DOHH2 (cell line): Measurements from ENCODE around the gene ZNF627.
"Not testable (repeated sequence)": the region's sequence is repeated elsewhere in the genome, so short reads cannot be mapped to it uniquely, and the experiment has no call there.

ENCODE experiments used
- H3F3A ChIP-seq: fragments of 200-600 bp; sonication (generic), shearing (Covaris generic); 2 replicates; pipeline ENCODE4 v1.6.0; 2016; ENCODE audit warnings: antibody characterized with exemption, mild to moderate bottlenecking; ENCODE audit not compliant: control insufficient read depth, insufficient read depth
- H3K27ac ChIP-seq: fragments of 200-600 bp; sonication (generic); 2 replicates; pipeline ENCODE4 v1.5.1; 2014; ENCODE audit warnings: low read depth, mild to moderate bottlenecking, low read length, moderate library complexity
- H3K27me3 ChIP-seq: fragments of 200-600 bp; sonication (generic); 2 replicates; pipeline ENCODE4 v1.6.1; 2014; ENCODE audit warnings: mild to moderate bottlenecking, low read length, mixed read lengths; ENCODE audit not compliant: control insufficient read depth
- H3K36me3 ChIP-seq: fragments of 200-600 bp; sonication (generic); 2 replicates; pipeline ENCODE4 v1.6.1; 2014; ENCODE audit warnings: mild to moderate bottlenecking, low read length, moderate library complexity, mixed read lengths; ENCODE audit not compliant: control insufficient read depth
- H3K4me1 ChIP-seq: fragments of 200-600 bp; sonication (generic); 2 replicates; pipeline ENCODE4 v1.6.1; 2014; ENCODE audit warnings: mild to moderate bottlenecking, low read length, mixed read lengths; ENCODE audit not compliant: control insufficient read depth
- H3K4me2 ChIP-seq: fragments of 200-600 bp; sonication (generic); 2 replicates; pipeline ENCODE4 v1.6.0; 2014; ENCODE audit warnings: mild to moderate bottlenecking, low read length, moderate library complexity
- H3K4me3 ChIP-seq: fragments of 200-600 bp; sonication (generic); 2 replicates; pipeline ENCODE4 v1.5.1; 2014; ENCODE audit warnings: mild to moderate bottlenecking, low read length, mixed read lengths
- H3K79me2 ChIP-seq: fragments of 200-600 bp; sonication (generic); 2 replicates; pipeline ENCODE4 v1.6.1; 2014; ENCODE audit warnings: mild to moderate bottlenecking, low read length, mixed read lengths; ENCODE audit not compliant: control insufficient read depth
- H3K9me2 ChIP-seq: fragments of 200-600 bp; sonication (generic); replicated peaks from 2 replicates; pipeline ENCODE4 v1.6.1; 2014; ENCODE audit warnings: mild to moderate bottlenecking, low read length, mixed read lengths; ENCODE audit not compliant: control insufficient read depth
- H3K9me3 ChIP-seq: fragments of 200-600 bp; sonication (generic); 2 replicates; pipeline ENCODE4 v1.6.1; 2014; ENCODE audit warnings: antibody characterized with exemption, low read length, mixed read lengths; ENCODE audit not compliant: control insufficient read depth, insufficient read depth
- H4K20me1 ChIP-seq: fragments of 200-600 bp; sonication (generic); 2 replicates; pipeline ENCODE4 v1.6.0; 2014; ENCODE audit warnings: low read depth, mild to moderate bottlenecking, antibody characterized with exemption, low read length, moderate library complexity; ENCODE audit not compliant: control insufficient read depth, insufficient read depth
- EZH2phosphoT487 ChIP-seq: fragments of 200-600 bp; sonication (generic); IDR thresholded peaks from 2 replicates; pipeline ENCODE4 v1.6.1; 2017; ENCODE audit warnings: borderline replicate concordance, mild to moderate bottlenecking, antibody characterized with exemption, low read length, moderate library complexity, mixed read lengths
- TF ChIP-seq, protein P1 (sequence below): fragments of 200-600 bp; sonication (generic); IDR thresholded peaks from one replicate; pipeline ENCODE4 v1.5.1; 2014; ENCODE audit warnings: antibody characterized with exemption, mild to moderate bottlenecking, low read depth, low read length; ENCODE audit not compliant: poor library complexity, severe bottlenecking

The ZNF627 gene

GRCh38 chr19:11558881-11559828 lies 38.1 kb upstream of the ZNF627 start, which contains the start of gene ELOF1:
TSS of gene ELOF1 (minus strand) at chr19:11559230. CDS start at chr19:11554347, 4,883 bp downstream.
- H3F3A ChIP-seq, result peaks cover 9% of the 10 kb centered on the region
- H3K36me3 ChIP-seq, result peaks cover 21% of the 10 kb centered on the region
- H3K27me3 ChIP-seq, result no peaks in the 10 kb centered on the region
- no peaks in the 10 kb centered on the region for H3K9me2 ChIP-seq
- H3K4me3 ChIP-seq, result peak within 1 kb of the TSS; percentile 87
- H4K20me1 ChIP-seq, result peaks cover 7% of the 10 kb centered on the region
- peak within 1 kb of the TSS; percentile 63 for H3K27ac ChIP-seq
- H3K79me2 ChIP-seq, result peaks cover 69% of the 10 kb centered on the region
- no peaks in the 10 kb centered on the region for H3K9me3 ChIP-seq
- peaks cover 55% of the 10 kb centered on the region for H3K4me1 ChIP-seq
- H3K4me2 ChIP-seq, result peak within 1 kb of the TSS; percentile 87
- TF ChIP-seq, protein P1, sequence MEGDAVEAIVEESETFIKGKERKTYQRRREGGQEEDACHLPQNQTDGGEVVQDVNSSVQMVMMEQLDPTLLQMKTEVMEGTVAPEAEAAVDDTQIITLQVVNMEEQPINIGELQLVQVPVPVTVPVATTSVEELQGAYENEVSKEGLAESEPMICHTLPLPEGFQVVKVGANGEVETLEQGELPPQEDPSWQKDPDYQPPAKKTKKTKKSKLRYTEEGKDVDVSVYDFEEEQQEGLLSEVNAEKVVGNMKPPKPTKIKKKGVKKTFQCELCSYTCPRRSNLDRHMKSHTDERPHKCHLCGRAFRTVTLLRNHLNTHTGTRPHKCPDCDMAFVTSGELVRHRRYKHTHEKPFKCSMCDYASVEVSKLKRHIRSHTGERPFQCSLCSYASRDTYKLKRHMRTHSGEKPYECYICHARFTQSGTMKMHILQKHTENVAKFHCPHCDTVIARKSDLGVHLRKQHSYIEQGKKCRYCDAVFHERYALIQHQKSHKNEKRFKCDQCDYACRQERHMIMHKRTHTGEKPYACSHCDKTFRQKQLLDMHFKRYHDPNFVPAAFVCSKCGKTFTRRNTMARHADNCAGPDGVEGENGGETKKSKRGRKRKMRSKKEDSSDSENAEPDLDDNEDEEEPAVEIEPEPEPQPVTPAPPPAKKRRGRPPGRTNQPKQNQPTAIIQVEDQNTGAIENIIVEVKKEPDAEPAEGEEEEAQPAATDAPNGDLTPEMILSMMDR, result peak; percentile 27
- TF ChIP-seq EZH2phosphoT487, result no peak

DNA sequence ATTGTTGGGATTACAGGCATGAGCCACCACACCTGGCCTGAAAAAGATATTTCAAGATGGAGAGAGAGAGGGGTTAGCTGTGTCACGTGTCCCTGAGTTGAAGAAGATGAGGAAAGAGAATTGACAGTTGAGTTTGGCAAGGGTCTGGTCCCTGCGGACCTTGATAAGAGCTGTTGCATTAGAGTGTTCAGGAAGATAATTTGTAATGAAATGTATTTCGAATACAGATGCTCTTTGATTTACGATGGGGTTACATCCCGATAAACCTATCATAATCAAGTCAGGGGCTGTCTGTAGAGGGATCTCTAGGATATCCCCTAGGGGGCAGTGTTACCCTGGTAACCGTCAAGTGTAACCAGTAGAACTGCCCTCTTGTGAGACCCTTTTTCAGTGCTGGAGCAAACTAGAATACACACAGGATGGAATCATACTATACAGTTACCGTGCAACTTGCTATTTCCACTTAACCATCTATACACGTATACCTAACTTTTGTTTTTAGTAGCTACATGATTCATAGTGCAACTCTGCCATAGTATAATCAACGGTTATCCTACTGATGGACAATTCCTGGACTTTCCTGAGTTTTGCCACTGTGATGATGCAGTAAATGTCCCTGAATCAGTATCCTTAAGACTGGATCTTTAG lies 36.8 kb upstream of the ZNF627 start:
- peaks cover 7% of the 10 kb centered on the region for H4K20me1 ChIP-seq
- H3K27ac ChIP-seq, result peak overlapping the region; percentile 63
- peak overlapping the region; percentile 87 for H3K4me3 ChIP-seq
- no peak for TF ChIP-seq EZH2phosphoT487
- TF ChIP-seq, protein P1, result peak; percentile 93
- no peaks in the 10 kb centered on the region for H3K9me2 ChIP-seq
- H3K27me3 ChIP-seq, result no peaks in the 10 kb centered on the region
- peak overlapping the region; percentile 87 for H3K4me2 ChIP-seq
- H3K9me3 ChIP-seq, result no peaks in the 10 kb centered on the region
- H3F3A ChIP-seq, result peaks cover 19% of the 10 kb centered on the region
- H3K36me3 ChIP-seq, result peaks cover 14% of the 10 kb centered on the region
- H3K4me1 ChIP-seq, result peaks cover 64% of the 10 kb centered on the region
- peaks cover 67% of the 10 kb centered on the region for H3K79me2 ChIP-seq

- H3K36me3 ChIP-seq, result peaks cover 14% of the 10 kb centered on the region
- no peaks in the 10 kb centered on the region; the same call in 1 of the 2 replicates for H4K20me1 ChIP-seq
- H3K27ac ChIP-seq, result peak overlapping the region; percentile 84
- H3K4me2 ChIP-seq, result peak overlapping the region; percentile 59
- H3K79me2 ChIP-seq, result peaks cover 53% of the 10 kb centered on the region
- TF ChIP-seq, protein P1, result no peak
- TF ChIP-seq EZH2phosphoT487, result no peak
- 0 out of 2 replicates have a peak overlapping the region, but pooled peaks have one; percentile 3 for H3K4me3 ChIP-seq
- peaks cover 75% of the 10 kb centered on the region for H3K4me1 ChIP-seq
- no peaks in the 10 kb centered on the region for H3K27me3 ChIP-seq
- no peaks in the 10 kb centered on the region for H3K9me3 ChIP-seq
- peaks cover 36% of the 10 kb centered on the region for H3F3A ChIP-seq
- H3K9me2 ChIP-seq, result no peaks in the 10 kb centered on the region
These were observed 33.8 kb upstream of the ZNF627 start for GRCh38 chr19:11563532-11563931.

DNA sequence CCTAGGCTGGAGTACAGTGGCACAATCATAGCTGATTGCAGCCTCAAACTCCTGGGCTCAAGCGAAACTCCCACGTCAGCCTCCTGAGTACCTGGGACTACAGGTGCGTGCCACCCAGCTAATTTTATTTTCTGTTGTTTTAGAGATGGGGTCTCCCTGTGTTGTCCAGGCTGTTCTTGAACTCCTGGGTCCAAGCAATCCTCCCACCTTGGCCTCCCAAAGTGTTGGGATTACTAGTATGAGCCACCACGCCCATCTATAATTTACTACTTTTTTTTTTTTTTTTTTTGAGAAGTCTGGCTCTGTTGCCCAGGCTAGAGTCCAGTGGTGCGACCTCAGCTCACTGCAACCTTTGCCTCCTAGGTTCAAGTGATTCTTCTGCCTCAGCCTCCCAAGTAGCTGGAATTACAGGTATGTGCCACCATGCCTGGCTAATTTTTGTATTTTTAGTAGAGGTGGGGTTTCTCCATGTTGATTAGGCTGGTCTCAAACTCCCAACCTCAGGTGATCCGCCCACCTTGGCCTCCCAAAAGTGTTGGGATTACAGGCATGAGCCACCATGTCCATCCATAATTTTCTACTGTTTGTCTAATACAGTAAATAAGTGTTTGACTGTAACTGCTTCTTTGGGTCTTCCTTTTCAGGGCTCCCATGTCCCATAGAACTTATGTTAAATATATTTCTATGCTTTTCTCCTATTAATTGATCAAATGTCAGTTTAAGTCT lies 33.0 kb upstream of the ZNF627 start:
- Histone ChIP-seq H3K4me2 (peak overlapping the region; percentile 59), H3K79me2 (peaks cover 47% of the 10 kb centered on the region), H3K27ac (peak overlapping the region; percentile 84), H3K4me3 (peak overlapping the region; percentile 42), H3K36me3 (peaks cover 12% of the 10 kb centered on the region), H3F3A (peaks cover 38% of the 10 kb centered on the region), H3K4me1 (peaks cover 82% of the 10 kb centered on the region)
- not testable (repeated sequence) for H4K20me1 ChIP-seq, H3K27me3 ChIP-seq, H3K9me3 ChIP-seq, H3K9me2 ChIP-seq

GRCh38 chr19:11565649-11565980 lies 31.7 kb upstream of the ZNF627 start:
- Histone ChIP-seq H3K36me3 (peaks cover 12% of the 10 kb centered on the region), H3F3A (peaks cover 33% of the 10 kb centered on the region), H3K4me1 (peaks cover 88% of the 10 kb centered on the region), H3K79me2 (peaks cover 34% of the 10 kb centered on the region), H3K4me3 (peak overlapping the region; percentile 58), H3K27ac (peak overlapping the region; percentile 84), H3K4me2 (peak overlapping the region; percentile 59)
- not testable (repeated sequence) for H3K27me3 ChIP-seq, H4K20me1 ChIP-seq, H3K9me3 ChIP-seq, H3K9me2 ChIP-seq
